Esophagus mucosa (tissue), 1 donor: ENCODE data around the gene CHRM5. TPM values are rescaled to one million over a fixed set of nuclear protein-coding genes. Genes with fewer than 3 reads are reported as not detected.

Experiments
- ATAC-seq: fragments of 200-7000 bp; cut with Tn5 transposase; one replicate; pipeline ENCODE4 v1.9.1; 2020
- total RNA-seq: library from RNA; stranded (reverse); gene quantifications from one replicate; pipeline ENCODE4 v1.2.4, GENCODE V29; 2023
- donor health status: DM: yes; HTN: yes; CAD: no.

CHRM5 gene, protein sequence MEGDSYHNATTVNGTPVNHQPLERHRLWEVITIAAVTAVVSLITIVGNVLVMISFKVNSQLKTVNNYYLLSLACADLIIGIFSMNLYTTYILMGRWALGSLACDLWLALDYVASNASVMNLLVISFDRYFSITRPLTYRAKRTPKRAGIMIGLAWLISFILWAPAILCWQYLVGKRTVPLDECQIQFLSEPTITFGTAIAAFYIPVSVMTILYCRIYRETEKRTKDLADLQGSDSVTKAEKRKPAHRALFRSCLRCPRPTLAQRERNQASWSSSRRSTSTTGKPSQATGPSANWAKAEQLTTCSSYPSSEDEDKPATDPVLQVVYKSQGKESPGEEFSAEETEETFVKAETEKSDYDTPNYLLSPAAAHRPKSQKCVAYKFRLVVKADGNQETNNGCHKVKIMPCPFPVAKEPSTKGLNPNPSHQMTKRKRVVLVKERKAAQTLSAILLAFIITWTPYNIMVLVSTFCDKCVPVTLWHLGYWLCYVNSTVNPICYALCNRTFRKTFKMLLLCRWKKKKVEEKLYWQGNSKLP
- not detected for total RNA-seq

DNA sequence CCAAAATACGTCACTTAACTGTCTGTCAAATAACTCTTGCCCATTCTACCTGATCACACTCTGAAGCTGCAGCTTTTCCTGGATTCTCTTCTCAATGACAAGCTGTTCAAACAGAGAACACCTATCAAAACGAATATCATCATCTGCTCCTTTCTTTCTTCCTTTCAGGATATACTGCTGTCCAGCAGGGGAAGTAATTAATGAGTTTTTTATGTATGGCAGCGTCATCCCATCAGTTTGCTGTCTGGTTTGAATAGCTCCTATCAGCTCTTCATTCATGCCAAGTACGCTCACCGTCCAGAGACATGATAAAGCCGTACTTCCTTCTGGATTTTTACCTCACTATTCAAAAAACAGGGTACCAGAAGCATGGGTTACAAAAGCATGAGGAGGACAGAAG is at the start of gene CHRM5:
Gene CHRM5 (plus strand): TSS at position 274 of the 400 bp plus-strand sequence. CDS start 94,221 bp downstream, outside the sequence.
- no peak for ATAC-seq

DNA sequence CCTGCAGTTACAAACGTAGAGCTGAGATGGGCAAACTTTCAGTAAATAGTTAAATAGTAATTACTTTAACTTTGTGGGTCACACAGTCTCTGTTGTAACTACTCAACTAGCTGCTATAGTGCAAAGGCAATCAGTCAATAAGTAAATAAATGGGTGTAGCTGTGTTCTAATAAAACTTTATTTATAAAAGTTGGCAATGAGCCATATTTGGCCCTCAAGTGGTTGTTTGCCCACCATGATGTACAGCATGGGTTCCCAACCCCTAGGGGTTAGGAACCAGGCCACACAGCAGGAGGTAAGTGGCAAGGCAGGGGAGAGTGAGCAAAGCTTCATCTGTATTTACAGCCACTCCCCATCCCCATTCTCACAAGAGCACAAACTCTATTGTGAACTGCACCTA is 44.9 kb upstream of the CHRM5 start:
- ATAC-seq: no peak

- no peak for ATAC-seq
These were observed 42.0 kb upstream of the CHRM5 start for GRCh38 chr15:33926260-33926659.

DNA sequence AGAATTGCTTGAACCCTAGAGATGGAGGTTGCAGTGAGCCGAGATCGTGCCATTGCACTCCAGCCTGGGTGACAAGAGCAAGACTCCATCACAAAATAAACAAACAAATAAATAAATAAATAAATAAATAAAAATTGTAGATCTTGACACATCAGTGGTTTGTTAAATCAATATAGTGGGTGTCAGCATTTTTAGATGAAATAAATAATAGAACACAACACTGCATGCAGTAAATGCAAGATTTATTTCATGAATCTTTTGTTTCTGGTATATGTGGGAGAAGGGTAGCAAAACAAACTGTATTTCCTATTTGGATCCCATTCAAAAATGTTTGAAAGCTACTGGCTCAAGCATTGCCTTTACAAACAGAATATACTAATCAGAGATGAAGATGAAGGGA is 35.6 kb upstream of the CHRM5 start:
- no peak for ATAC-seq

GRCh38 chr15:33934396-33934795 is 33.9 kb upstream of the CHRM5 start:
- ATAC-seq: no peak

- ATAC-seq: no peak
These were observed 33.4 kb upstream of the CHRM5 start for GRCh38 chr15:33934921-33935320.

GRCh38 chr15:33941279-33942063 is 26.8 kb upstream of the CHRM5 start:
- ATAC-seq: no peak

DNA sequence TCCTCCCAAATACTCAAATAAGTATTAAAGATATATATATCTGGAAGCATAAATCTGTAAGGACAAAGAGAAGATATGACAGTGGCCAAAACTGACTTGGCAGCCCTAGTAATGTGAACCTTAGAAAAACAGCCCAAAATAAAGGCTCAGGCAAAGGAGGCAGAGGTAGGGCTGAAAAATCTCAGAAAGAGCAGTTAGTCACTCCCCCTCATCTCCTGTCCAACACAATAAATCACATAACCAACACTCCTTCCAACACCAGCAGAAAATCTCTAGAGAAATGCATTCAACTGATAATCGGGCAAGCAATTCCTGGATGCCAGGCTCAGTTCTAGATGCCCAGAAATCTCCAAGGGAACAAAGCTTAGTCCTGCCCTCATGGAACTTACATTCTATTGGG is 22.1 kb upstream of the CHRM5 start:
- ATAC-seq: no peak

DNA sequence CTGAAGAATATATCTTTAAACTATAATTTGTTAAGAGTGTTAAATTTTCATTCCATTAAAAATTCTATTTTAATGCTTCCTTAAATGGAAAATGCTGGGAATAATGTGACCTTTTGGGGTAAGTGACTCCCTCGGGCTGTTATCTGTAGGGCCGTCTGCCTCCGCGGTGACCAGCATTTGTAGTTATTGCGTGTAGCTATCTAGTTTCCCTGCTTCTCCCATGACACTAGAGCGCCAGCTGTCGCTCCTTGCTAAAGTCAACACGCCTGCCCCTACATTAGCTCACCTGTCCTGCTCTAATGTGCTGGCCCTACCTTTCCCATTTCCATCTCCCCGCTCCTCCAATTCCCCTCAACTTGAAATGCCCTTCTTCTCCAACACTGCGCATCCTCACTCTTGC is 12.4 kb upstream of the CHRM5 start:
- ATAC-seq: no peak

- no peak for ATAC-seq
These were observed 11.9 kb upstream of the CHRM5 start for GRCh38 chr15:33956397-33956796.

GRCh38 chr15:33959844-33960548 is 8.3 kb upstream of the CHRM5 start:
- ATAC-seq: no peak

DNA sequence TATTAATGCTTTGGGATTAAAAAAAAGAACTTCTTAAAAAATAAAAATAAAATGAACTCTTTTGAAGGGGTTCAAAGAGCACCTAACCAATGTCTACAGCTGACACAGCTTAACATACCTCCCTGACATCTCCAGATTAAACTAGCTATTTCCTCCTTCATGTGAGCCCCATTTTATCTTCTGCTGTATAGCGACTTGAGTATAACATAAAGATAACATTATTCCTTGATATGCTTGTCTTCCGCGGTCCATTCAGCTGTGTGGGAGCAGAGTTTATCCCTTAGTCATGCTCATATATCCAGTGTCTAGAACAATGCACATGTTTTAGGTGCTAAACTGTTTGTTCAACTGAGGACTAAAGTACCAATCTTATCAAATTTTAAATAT is 7.8 kb upstream of the CHRM5 start:
- ATAC-seq: no peak

DNA sequence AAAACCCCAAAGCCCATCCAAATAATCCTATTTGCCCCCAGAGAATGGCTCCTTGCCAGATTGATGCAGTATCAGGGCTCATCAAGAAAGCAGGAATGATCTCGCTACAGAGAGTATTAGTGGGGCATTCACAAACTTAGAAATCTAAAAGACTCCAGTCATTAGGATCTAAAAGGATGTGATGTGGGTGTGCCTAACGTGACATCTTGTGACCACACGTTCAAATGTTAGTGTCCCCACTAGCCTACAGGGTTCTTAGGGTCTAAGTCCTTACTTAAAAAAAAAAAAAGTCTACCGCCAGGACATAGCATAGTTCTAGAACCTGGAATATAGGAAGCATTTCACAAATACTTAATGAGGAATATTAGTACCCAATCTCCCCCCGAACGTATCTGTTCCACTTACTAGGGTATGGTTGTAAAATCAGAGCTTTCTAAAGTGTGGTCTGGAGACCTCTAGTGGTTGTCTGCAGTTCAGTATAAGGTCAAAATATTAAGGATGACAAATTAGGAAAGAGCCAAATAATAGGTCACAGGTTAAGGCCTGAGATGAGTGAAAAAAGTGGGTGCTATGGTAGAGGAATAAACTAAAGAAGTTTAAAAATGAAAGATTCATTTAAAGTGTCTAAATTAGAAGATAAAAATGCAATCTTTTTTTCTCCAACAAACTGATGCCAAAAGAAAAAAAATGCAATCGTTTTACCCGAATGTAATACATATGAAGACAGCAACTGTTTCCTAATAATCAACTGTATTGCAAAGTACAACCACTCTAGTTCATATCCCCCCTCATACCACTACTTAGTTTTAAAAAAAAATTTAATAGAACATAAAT is 4.2 kb upstream of the CHRM5 start:
- peak; percentile 51 for ATAC-seq

GRCh38 chr15:33964665-33965040 is 3.6 kb upstream of the CHRM5 start:
- no peak for ATAC-seq

DNA sequence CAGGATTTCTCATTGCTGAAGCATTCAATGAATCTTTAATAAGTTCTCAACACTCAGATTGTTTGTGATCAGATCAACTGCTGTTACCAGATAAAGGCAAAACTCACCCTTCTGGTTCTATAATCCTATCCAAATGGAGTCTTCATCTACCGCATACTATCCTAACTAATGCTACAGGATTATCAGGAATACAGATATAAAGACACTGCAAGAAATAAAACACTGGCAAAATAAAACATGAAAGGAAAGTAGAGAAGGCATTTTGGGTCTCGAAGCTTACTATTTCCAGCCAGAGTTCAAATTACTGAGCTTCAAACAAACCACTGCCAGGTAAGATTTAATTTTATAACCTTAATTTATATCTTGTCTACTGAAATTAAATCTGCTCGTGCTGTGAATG is 524 bp downstream of the CHRM5 start:
- no peak for ATAC-seq

DNA sequence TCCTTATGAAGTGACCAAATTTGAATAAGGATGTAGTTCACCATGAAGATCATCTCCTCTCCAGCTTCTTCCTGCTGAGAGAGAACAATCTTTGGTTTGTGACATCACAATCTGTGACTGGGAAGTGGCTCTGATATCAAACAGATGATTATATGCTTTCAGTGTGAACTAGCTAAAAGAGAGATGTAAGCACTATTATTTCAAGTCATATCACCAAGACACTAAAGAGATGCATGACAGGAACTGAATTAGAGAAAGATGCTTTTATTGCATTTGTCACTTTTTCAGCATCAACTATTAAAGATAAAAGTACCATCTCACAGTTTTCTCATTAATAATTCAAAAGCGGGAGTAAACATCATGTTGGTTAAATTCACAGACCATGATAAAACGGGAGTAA is 3.5 kb downstream of the CHRM5 start:
- no peak for ATAC-seq

- no peak for ATAC-seq
These were observed 6.8 kb downstream of the CHRM5 start for GRCh38 chr15:33975022-33975565.

DNA sequence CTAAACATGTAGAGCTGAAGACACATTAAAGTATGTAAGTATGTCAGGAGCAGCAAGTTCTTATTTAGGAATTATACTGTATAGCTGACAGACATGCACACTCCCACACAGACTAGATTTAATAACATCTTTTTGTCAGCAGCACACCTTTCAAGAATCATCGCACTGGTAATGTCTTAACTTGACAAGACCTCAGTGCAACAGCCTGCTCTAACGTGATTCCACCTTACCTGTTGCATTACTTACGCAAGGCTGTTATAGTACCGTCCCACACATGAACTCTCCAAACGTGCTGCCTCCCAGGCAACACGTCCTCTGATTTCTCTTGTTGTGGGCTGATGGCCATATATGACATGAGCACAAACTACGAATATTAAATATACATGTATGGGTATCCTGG is 11.9 kb downstream of the CHRM5 start:
- ATAC-seq: peak; percentile 91

GRCh38 chr15:33982516-33982915 is 14.2 kb downstream of the CHRM5 start:
- no peak for ATAC-seq

- ATAC-seq: no peak
These were observed 17.0 kb downstream of the CHRM5 start for GRCh38 chr15:33985287-33985686.

DNA sequence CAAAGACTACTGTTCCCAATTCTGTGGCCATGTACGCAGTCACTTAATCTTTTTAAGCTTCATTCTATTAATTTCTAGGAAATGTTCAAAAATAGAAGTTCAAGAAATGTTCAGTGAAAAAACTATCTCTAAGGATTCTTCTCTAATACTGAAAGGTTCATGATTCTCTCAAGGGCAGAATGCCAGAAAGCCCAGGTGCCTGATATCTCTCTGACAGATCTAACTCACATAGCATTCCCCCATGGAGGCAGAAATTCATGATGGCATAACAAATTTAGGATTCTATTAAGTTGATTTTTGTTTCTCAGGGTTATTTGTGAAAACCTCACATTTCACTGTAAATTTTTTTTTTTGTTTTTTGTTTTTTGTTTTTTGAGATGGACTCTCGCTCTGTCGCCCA is 17.5 kb downstream of the CHRM5 start:
- no peak for ATAC-seq

DNA sequence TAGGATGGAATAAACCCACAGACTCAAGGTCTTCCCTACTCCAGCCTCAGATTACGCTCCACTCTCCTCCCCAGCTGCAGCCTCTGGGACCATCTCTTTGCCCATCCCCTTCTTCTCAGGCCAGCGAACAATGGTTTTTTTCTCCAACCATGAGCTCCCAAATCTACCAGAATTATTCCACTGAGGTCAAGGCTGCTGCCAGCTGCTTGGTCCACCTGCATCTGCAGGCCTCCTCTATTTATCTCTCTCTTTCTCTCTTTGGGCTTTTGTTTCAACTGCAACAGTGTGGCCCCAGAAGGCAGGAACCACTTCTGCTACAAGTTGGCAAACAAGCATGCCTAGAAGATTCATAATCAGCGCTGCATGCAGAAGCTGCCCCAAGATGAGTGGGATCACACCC is 19.1 kb downstream of the CHRM5 start:
- no peak for ATAC-seq
